Measurements from ENCODE around the gene TFF2.

TFF2 gene

GRCh38 chr21:42366292-42367010 is 15.7 kb upstream of the TFF2 start, which contains the start of gene TFF1:
TFF1 (minus strand) TSS chr21:42366535; CDS start chr21:42366495, 40 bp downstream.
- peak; percentile 43 for DNase-seq (ENCODE audit: low spot score)

- no peak for DNase-seq (ENCODE audit: low spot score)
Observed at GRCh38 chr21:42365770-42366169, 15.0 kb upstream of the TFF2 start.

- DNase-seq (ENCODE audit: low spot score) = no peak
Observed at GRCh38 chr21:42364304-42364865, 13.6 kb upstream of the TFF2 start.

DNA sequence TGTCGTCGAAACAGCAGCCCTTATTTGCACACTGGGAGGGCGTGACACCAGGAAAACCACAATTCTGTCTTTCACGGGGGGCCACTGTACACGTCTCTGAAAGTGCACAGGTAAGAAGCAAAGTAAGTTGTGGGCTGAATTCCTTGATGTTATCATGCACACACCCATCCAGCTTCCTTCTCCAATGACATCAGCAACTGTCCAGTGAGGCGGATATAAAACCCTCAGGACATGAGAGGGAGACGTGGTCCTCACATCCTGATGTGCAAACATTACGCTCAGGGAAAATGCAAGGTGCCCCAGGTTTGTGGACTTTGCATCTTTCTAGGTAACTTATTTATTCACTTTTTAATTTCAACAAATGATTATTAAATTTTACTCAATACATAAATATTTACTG is 12.5 kb upstream of the TFF2 start:
- peak; percentile 19 for DNase-seq (ENCODE audit: low spot score)

DNA sequence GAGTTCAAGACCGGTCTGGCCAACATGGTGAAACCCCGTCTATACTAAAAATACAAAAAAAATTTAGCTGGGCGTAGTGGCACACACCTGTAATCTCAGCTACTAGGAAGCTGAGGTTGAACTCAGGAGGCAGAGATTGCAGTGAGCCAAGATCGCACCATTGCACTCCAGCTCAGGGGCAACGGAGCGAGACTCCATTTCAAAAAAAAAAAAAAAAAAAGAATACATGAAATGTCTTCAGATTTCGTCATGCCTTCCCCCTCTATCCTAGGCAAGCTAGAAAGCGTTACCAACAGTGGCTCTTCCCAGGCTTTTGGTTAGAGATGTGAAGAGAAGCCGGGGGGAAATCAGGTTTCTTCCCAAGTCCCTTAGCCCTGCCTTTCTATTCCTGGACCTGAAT is 11.9 kb upstream of the TFF2 start:
- no peak for DNase-seq (ENCODE audit: low spot score)

DNA sequence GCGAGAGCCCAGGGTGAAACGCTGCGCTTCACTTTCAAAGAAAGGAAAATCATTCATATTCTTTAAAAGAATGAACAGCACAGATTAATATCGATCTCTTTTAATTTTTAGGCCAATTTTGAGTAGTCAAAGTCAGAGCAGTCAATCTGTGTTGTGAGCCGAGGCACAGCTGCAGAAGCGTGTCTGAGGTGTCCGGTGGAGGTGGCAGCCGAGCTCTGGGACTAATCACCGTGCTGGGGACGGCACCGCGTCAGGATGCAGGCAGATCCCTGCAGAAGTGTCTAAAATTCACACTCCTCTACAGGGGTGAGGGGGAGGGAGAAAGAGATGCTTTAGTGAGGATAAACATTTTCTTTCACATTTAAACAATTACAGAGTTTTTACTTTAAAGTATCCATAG is 11.4 kb upstream of the TFF2 start:
- DNase-seq (ENCODE audit: low spot score) = no peak

DNA sequence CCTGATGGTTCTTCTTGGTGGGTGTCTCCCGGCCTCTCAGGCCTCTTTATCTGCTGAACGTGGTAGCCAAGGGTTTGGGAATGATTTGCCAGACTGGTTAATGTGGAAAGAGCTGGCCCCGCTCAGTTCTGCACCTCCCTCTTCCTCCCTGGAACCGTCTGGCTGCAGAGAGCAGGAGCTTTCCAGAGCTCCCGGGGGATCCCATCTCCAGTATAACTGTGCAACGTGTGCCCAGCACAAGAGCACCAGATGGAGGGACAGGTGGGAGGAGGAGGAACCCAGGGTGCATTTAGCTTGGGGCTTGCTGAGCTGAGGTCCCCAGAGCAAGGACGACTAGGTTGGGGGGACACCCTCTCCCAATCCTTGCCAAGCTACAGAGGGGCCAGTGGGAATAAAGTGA is 10.5 kb upstream of the TFF2 start:
- DNase-seq (ENCODE audit: low spot score) = no peak

DNA sequence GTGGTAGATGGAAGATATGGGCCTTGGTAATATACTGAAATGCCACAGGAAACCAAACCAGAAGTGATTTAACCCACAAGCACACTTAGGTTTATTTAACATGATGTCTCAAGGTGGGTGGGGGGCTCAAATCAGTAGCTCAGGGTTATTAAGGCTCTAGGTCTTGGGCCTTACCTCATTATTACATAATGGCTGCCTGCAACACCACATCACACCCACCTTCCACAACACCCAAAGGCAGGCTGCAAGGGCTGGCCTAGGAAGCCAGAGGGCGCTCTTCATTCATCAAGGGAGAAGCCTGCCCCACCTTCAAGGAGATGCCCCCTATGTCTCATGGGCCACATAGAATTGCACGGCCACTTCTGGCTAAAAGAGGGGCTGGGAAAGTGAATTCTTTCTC is 9.5 kb upstream of the TFF2 start:
- peak; percentile 47 for DNase-seq (ENCODE audit: low spot score)

- DNase-seq (ENCODE audit: low spot score) = no peak
Observed at GRCh38 chr21:42358937-42359336, 8.1 kb upstream of the TFF2 start.

GRCh38 chr21:42358261-42358660 is 7.5 kb upstream of the TFF2 start:
- DNase-seq (ENCODE audit: low spot score) = no peak

DNA sequence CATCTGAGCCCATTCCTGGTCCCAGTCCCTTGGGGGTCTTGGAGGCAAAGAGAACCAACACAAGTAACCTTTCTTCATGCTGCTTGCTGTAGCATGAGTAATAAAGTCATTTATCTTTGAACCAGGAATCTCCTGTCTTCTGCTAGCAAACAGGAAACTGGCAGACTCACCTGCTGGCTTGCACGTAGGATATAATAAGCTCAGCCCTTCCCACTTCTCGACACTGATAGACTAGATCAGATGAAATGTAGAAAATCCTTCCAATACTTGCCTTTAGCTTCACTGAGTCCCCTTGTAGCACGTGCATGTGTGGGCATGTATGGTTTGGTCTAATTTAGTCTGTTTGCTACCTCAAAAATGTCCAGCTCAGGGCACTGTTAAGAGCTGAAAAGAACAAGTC is 6.5 kb upstream of the TFF2 start:
- DNase-seq (ENCODE audit: low spot score) = no peak

DNA sequence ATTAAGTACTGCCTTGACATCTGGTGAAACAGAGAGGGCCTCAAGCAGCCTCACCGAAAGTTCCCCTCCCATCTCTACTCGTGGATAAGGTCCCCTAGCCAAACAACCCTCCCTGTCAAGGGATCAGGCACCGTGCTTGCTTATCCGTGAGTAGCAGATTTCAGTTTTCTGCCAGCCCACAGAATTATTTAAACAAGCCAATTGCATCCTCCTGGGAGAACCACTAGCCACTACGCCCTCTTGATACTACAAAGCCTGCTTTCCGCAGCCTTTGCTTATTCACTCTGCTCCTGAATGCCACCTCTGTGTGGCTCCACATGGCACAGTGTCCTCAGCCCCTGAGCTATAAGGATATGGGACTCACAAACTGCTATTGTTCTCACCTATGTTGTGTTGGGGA is 5.9 kb upstream of the TFF2 start:
- DNase-seq (ENCODE audit: low spot score) = no peak

- no peak for DNase-seq (ENCODE audit: low spot score)
Observed at GRCh38 chr21:42356046-42356445, 5.3 kb upstream of the TFF2 start.

DNA sequence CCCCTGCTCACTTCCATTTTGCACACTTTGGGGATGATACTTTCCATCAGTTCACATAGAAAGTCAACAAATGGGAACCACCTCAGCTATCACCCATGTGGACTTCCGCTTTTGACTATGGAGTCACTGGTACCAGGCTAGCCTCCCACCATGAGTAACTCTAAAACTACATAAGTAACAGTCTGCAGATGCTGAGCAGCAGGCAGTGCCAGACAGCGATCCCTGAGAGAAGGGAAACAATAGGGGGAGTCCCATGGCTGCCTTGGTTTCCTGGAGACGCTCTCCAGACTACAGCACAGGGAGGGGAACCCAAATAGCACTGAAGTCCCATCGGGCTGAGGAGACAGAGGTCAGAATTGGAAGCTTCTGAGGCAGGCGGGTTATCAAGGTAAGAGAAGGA is 2.8 kb upstream of the TFF2 start:
- no peak for DNase-seq (ENCODE audit: low spot score)

GRCh38 chr21:42352441-42353095 is 1.8 kb upstream of the TFF2 start:
- peak; percentile 32 for DNase-seq (ENCODE audit: low spot score)

DNA sequence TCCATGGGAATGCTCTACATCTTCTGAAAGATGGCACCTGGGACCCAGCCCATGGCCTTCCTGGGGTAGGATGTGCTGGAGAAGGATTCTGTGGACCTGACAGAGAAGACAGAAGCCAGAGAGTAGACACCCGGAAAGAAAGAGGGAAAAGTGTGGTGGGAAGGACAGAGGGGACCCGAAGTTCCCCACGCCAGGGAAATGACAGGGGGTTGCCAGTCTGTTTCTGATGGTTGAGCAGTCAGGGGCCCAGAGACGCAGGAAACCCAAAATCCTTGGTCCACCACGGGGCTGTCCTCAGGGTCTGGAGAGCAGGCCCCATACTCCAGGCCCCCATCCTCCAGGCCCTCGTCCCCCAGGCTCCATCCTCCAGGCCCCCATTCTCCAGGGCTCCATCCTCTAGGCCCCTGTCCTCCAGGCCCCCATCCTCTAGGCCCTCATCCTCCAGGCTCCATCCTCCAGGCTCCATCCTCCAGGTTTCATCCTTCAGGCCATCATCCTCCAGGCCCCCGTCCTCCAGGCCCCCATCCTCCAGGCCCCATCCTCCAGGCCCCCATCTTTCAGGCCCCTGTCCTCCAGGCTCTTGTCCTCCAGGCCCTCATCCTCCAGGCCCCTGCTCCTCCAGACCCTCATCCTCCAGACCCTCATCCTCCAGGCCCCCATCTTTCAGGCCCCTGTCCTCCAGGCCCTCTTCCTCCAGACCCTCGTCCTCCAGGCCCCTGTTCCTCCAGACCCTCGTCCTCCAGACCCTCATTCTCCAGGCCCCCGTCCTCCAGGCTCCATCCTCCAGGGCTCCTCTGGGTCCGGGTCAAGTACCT is 1.0 kb upstream of the TFF2 start:
- no peak for DNase-seq (ENCODE audit: low spot score)

- DNase-seq (ENCODE audit: low spot score) = no peak
Observed at GRCh38 chr21:42350318-42350910, 380 bp downstream of the TFF2 start.

- DNase-seq (ENCODE audit: low spot score) = no peak
Observed at GRCh38 chr21:42349420-42350317, 1.1 kb downstream of the TFF2 start.

DNA sequence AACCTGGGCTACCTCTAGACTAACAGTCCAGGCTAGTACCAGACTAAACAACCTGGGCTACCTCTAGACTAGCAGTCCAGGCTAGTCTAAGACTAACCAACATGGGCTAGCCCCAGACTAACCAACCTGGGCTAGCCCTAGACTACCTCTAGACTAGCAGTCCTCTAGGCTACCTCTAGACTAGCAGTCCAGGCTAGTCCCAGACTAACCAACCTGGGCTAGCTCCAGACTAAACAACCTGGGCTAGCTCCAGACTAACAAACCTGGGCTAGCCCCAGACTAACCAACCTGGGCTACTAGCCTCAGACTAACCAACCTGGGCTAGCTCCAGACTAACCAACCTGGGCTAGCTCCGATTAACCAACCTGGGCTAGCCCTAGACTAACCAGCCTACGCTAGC is 2.0 kb downstream of the TFF2 start:
- no peak for DNase-seq (ENCODE audit: low spot score)

DNA sequence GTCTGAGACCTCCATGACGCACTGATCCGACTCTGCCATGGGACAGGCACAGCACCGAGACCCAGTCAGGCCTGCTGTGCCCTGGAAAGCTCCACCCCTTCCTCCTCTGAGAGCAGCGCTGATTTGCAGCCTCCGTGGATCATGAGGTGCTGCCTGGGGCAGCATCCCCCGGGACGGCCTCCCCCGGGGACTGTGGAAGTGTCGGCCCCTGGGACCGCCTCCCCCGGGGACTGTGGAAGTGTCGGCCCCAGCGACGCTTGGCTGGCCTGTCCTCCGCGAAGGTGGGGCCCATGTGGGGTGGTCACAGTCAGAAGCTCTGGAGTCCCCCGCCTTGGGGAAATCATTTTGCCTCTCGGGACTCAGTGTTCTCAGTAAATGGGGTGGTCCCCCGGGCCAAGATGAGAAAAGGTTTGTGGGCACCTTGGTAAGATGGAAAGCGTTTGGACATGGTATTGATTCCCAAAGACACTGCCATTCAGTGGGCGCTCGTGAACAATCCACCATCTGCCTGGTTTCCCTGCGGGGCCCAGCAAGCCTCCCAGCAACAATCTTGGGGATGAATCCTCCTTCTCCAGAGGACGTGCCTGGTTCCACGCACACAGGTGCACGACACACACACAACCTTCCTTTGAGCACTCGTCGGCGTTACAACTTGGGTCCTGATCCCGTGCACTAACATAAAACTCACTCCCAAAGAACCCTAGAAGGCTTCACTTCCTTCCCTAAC is 3.0 kb downstream of the TFF2 start:
- no peak for DNase-seq (ENCODE audit: low spot score)
